ENCODE results near the gene ENTPD7.

DNA sequence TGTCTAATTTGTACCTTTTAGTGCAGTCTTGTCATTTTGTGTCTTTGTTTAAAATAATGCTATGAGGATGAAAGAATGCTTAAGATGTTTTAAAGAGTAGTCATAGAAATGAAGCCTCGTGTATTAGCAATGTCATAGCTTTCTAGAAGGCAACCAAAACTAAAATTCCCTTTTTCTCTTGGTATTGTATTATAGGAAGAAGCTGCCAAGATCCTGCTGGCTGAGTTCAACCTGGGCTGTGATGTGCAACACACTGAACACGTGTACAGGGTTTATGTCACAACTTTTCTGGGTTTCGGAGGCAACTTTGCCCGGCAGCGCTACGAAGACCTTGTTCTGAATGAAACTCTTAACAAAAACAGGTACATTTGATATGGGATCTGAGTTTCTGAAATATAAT is 36.5 kb downstream of the ENTPD7 start:
- TF ChIP-seq, protein P1, sequence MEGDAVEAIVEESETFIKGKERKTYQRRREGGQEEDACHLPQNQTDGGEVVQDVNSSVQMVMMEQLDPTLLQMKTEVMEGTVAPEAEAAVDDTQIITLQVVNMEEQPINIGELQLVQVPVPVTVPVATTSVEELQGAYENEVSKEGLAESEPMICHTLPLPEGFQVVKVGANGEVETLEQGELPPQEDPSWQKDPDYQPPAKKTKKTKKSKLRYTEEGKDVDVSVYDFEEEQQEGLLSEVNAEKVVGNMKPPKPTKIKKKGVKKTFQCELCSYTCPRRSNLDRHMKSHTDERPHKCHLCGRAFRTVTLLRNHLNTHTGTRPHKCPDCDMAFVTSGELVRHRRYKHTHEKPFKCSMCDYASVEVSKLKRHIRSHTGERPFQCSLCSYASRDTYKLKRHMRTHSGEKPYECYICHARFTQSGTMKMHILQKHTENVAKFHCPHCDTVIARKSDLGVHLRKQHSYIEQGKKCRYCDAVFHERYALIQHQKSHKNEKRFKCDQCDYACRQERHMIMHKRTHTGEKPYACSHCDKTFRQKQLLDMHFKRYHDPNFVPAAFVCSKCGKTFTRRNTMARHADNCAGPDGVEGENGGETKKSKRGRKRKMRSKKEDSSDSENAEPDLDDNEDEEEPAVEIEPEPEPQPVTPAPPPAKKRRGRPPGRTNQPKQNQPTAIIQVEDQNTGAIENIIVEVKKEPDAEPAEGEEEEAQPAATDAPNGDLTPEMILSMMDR (IDR thresholded peaks at IDR 0.05): no peak
- TF ChIP-seq POLR2AphosphoS5 (IDR thresholded peaks at IDR 0.05): no peak

Measured in sigmoid colon (tissue), 4 donors.